Esophagus (tissue), 2 donors: ENCODE results near the gene PTBP1. TPM values are rescaled to one million over a fixed set of nuclear protein-coding genes. Genes with fewer than 3 reads are reported as not detected.

Experiments used
- H3K27ac ChIP-seq, 2 donors: one replicate each; pipeline ENCODE4 v1.5.1; 2013; ENCODE audit warnings: low read depth in 2 of 2, mild to moderate bottlenecking in 2 of 2, inconsistent platforms in 1 of 2, low read length in 1 of 2, moderate library complexity in 1 of 2
- H3K27me3 ChIP-seq, 2 donors: one replicate each; pipeline ENCODE4 v1.6.1; 2013; ENCODE audit warnings: low read length in 2 of 2, control low read depth in 1 of 2, mild to moderate bottlenecking in 1 of 2; ENCODE audit not compliant: insufficient read depth in 2 of 2, control insufficient read depth in 1 of 2
- H3K36me3 ChIP-seq, 2 donors: one replicate each; pipeline ENCODE4 v1.6.1; 2013; ENCODE audit warnings: low read length in 1 of 2; ENCODE audit not compliant: control insufficient read depth in 2 of 2, insufficient read depth in 2 of 2
- H3K4me1 ChIP-seq, 2 donors: one replicate each; pipeline ENCODE4 v1.6.1; 2013; ENCODE audit warnings: low read length in 1 of 2; ENCODE audit not compliant: control insufficient read depth in 2 of 2, insufficient read depth in 2 of 2
- H3K4me3 ChIP-seq, 2 donors: one replicate each; pipeline ENCODE4 v1.5.1; 2013; ENCODE audit warnings: low read length in 2 of 2, mild to moderate bottlenecking in 2 of 2, low read depth in 1 of 2, moderate library complexity in 1 of 2
- H3K9me3 ChIP-seq, 2 donors: one replicate each; pipeline ENCODE4 v1.6.1; 2013; ENCODE audit warnings: mild to moderate bottlenecking in 2 of 2, low read depth in 1 of 2, low read length in 1 of 2, moderate library complexity in 1 of 2; ENCODE audit not compliant: control insufficient read depth in 2 of 2, insufficient read depth in 1 of 2
- WGBS, 2 donors: extraction: QIAGEN DNeasy Blood & Tissue Kit; methylation state at CpG; one replicate each; pipeline ENCODE4 v1.1.7; 2013; 5-methylcytosine and 5-hydroxymethylcytosine counted together
- polyA plus RNA-seq, 2 donors: library from polyadenylated mRNA; stranded (reverse); fragments of 200-250 nt; gene quantifications; one replicate each; pipeline ENCODE4 v1.2.3, GENCODE V29; 2013
- donor health status: healthy with polysubstance abuse.
- donor health status: Bipolar disorder and iron deficiency.

The PTBP1 gene
- polyA plus RNA-seq, 2 donors = 90.6 to 98.3 TPM

GRCh38 chr19:801861-802497, 4.7 kb downstream of the PTBP1 start:
- no peaks in the 10 kb centered on the region for H3K9me3 ChIP-seq
- peaks cover 19 to 56% of the 10 kb centered on the region in 2 donors for H3K36me3 ChIP-seq
- H3K27me3 ChIP-seq = no peaks in the 10 kb centered on the region
- H3K4me3 ChIP-seq = peak overlapping the region in 1 of 2 donors; percentile 32
- 26 to 28% methylated on average over 23 of the region's 23 CpGs for WGBS, 2 donors
- H3K4me1 ChIP-seq = peaks cover 28 to 34% of the 10 kb centered on the region in 2 donors
- H3K27ac ChIP-seq = peak overlapping the region; percentile 86 to 88

GRCh38 chr19:802498-803098, 5.3 kb downstream of the PTBP1 start:
- Histone ChIP-seq H3K4me1 (peaks cover 28 to 34% of the 10 kb centered on the region in 2 donors), H3K27ac (peak overlapping the region; percentile 20 to 21), H3K4me3 (peak overlapping the region in 1 of 2 donors; percentile 32), H3K36me3 (peaks cover 19 to 61% of the 10 kb centered on the region in 2 donors), H3K9me3 (no peaks in the 10 kb centered on the region), H3K27me3 (no peaks in the 10 kb centered on the region)
- 45 to 52% methylated on average over 27 to 28 of the region's 28 CpGs for WGBS, 2 donors

- peaks cover 28 to 34% of the 10 kb centered on the region in 2 donors for H3K4me1 ChIP-seq
Observed at GRCh38 chr19:803099-803561, 5.9 kb downstream of the PTBP1 start.

GRCh38 chr19:803686-804418, 6.6 kb downstream of the PTBP1 start:
- peaks cover 28 to 34% of the 10 kb centered on the region in 2 donors for H3K4me1 ChIP-seq
- H3K9me3 ChIP-seq = no peaks in the 10 kb centered on the region
- WGBS, 2 donors = 78 to 83% methylated on average over 31 of the region's 31 CpGs
- H3K27ac ChIP-seq = no peak overlapping the region
- peaks cover 19 to 69% of the 10 kb centered on the region in 2 donors for H3K36me3 ChIP-seq
- H3K27me3 ChIP-seq = no peaks in the 10 kb centered on the region
- no peak overlapping the region for H3K4me3 ChIP-seq

More at GRCh38 chr19:803099-803561, 5.9 kb downstream of the PTBP1 start:
- 76 to 85% methylated on average over 13 to 17 of the region's 17 CpGs for WGBS, 2 donors
- Histone ChIP-seq H3K36me3 (peaks cover 19 to 65% of the 10 kb centered on the region in 2 donors), H3K27ac (no peak overlapping the region), H3K9me3 (no peaks in the 10 kb centered on the region), H3K27me3 (no peaks in the 10 kb centered on the region), H3K4me3 (no peak overlapping the region)

- H3K27ac ChIP-seq = no peak overlapping the region
- WGBS, 2 donors = 89 to 92% methylated on average over 50 to 53 of the region's 53 CpGs
- peaks cover 19 to 71% of the 10 kb centered on the region in 2 donors for H3K36me3 ChIP-seq
- H3K9me3 ChIP-seq = no peaks in the 10 kb centered on the region
- H3K27me3 ChIP-seq = no peaks in the 10 kb centered on the region
- peaks cover 24 to 34% of the 10 kb centered on the region in 2 donors for H3K4me1 ChIP-seq
- H3K4me3 ChIP-seq = no peak overlapping the region
Observed at GRCh38 chr19:804419-805165, 7.3 kb downstream of the PTBP1 start.

GRCh38 chr19:805166-805551, 7.9 kb downstream of the PTBP1 start:
- 88 to 90% methylated on average over 33 of the region's 33 CpGs for WGBS, 2 donors
- Histone ChIP-seq H3K9me3 (no peaks in the 10 kb centered on the region), H3K4me3 (no peak overlapping the region), H3K4me1 (peaks cover 24 to 33% of the 10 kb centered on the region in 2 donors), H3K27ac (no peak overlapping the region), H3K36me3 (peaks cover 19 to 75% of the 10 kb centered on the region in 2 donors), H3K27me3 (no peaks in the 10 kb centered on the region)

GRCh38 chr19:805600-806550, 8.6 kb downstream of the PTBP1 start:
- Histone ChIP-seq H3K4me3 (no peak overlapping the region), H3K36me3 (peaks cover 20 to 79% of the 10 kb centered on the region in 2 donors), H3K27ac (no peak overlapping the region), H3K4me1 (peaks cover 16 to 26% of the 10 kb centered on the region in 2 donors), H3K9me3 (no peaks in the 10 kb centered on the region), H3K27me3 (no peaks in the 10 kb centered on the region)
- WGBS, 2 donors = 90 to 92% methylated on average over 60 to 93 of the region's 93 CpGs

- Histone ChIP-seq H3K9me3 (no peaks in the 10 kb centered on the region), H3K27ac (no peak overlapping the region), H3K4me3 (no peak overlapping the region), H3K27me3 (no peaks in the 10 kb centered on the region), H3K4me1 (peaks cover 6 to 16% of the 10 kb centered on the region in 2 donors), H3K36me3 (peaks cover 22 to 74% of the 10 kb centered on the region in 2 donors)
- 76 to 83% methylated on average over 34 of the region's 34 CpGs for WGBS, 2 donors
Observed at GRCh38 chr19:806815-807421, 9.7 kb downstream of the PTBP1 start.
